SK-N-DZ (cell line): ENCODE measurements around the gene SLC38A10.

Source experiments
- DNase-seq: peaks from one replicate; pipeline ENCODE4 v3.0.0-alpha.2; 2015; ENCODE audit warnings: low spot score

The SLC38A10 gene

DNA sequence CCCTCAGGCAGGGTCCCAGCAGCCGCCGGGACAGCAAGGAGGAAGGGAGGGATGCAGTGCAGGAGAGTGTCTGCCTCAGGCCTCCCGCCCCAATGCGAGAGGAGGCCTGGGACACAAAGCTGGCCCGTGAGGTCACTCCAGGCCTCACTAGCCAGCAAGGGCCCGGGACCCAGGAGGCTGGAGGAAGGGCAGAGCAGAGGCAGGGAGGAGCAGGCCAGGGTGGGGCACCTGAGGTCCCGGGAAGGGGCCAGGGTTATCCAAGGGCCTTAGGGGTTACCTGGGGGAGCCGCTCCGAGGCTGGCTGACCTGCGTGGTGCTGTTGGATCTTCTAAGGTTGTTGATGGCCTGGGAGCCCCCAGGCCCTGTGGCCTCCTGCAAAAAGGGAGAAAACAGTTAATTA is 86.5 kb downstream of the SLC38A10 start:
- no peak for DNase-seq

DNA sequence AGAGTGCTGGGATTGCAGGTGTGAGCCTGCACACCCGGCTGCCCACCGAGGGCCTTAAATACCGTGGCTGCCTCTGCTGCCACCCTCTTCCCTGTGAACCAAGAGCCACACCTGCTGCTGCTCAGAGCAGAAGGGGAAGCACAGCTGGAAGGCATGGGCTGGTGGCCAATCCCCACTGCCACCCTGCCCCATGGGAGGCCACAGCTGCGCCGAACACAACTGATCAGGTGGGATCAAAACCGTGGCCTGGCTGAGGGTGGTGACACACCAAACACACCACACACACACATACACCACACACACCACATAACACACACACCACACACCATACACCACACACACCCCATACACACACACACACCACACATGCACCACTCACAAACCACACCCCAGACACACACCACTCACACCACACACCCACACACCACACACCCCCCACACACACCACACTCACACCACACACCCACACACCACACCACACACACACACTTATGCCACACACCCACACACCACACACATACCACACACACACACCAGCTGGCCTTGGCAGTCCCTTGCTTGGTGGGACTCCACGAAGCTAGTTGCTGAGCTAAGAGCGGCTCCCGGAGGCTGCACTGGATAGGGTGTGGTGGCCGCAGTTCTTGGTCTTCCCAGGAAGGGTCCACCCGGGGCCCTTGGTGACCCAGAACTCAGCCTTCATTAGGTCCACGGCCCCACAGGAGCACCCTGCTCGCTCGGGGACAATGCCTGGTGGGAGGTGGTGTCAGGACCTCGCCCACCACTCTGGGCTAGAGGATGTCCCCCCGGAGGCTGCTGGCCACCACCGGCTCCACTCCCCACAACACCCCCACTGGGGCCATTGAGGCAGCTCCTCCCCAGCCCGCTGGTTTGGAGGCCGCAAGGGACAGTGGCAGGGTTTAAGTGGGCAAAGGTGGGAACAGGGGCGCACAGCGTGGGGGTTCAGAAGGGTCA is 87.2 kb downstream of the SLC38A10 start:
- no peak for DNase-seq

DNA sequence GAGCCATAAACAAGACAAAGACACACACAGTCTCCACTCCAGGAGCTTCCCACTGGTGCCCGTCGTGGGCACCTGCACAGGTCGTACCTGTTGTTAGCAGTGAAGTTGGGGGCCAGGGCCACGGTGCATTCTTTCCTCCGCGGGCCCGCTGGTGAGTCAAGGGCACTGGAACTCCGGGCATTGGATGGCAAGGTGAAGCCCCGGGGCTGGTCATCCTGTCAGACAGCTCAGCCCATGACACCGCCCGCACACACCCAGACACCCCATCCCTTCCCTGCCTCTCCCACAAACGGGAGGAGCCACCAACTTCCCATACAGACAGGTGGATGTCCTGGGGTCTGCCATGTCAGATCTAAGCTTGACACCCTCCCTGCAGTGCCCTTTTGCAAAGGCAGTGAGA is 88.5 kb downstream of the SLC38A10 start:
- DNase-seq: no peak

DNA sequence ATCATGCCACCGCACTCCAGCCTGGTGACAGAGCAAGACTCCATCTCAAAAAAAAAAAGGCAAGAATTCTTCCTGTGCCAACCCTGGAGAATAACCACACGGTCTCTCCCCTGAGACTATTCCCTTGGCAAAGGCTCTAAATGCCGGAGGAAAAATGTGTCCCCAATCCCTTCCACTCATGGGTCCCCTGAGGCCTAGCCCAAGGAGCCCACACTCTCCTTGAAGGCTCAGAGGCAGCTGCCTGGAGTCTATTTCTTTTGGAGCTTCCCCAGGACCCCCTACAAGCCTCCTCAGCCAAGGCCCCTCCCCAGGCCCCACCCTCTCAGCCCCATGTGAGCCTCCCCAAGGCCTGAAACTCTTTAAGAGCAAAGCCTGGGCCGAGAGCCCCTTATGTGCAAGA is 88.9 kb downstream of the SLC38A10 start:
- DNase-seq: no peak

DNA sequence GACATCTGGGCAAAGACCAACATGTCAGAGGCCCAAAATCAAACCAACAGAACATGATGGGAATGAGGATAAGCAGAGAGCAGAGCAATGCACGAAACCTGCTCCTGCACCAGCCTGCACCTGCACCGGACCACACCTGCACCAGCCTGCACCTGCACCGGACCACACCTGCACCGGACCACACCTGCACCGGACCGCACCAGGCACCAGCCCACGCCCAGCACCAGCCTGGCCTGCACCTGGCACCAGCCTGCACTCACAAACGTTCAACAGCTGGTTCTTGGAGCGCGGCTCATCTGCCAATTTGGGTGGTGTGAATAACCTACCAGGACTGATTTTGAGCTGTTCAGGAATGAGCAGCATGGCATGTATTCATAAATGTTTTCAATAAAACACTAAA is 90.5 kb downstream of the SLC38A10 start:
- DNase-seq: no peak

DNA sequence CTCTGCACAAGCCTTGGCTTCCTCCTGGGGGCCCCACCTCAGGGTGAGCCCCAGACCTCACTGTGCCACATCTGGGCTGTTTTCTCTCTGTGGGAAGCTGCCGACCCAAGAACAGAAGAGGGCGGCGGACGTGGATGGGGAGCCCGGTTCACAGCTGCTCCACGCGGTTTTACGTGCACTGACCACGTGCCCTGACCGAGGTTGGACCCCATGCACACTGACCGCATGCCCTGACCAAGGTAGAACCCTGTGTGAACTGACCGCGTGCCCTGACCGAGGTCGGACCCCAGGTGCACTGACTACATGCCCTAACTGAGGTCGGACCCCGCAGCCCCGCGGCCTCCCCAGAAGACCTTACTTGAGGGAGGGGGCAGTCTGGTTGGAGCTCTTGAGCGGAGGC is 92.0 kb downstream of the SLC38A10 start:
- no peak for DNase-seq

DNA sequence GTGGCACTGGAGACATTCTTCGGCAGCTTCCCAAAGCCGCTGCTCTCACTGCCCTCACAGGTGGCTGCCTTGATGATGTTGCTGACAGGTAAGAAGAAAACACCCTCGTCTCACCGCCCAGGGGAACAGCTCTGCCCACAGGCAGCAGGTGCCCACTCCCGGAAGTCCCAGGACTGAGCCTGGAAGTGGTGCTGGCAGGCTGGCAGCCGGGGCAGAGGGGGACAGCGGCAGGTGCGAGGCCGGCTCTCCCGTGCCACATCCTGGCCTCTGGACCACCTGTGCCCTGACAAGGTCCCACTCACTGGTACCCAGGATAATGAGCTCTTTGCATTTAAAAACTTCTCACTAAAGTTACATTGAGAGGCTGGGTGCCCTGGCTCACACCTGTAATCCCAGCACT is 92.8 kb downstream of the SLC38A10 start:
- no peak for DNase-seq

DNA sequence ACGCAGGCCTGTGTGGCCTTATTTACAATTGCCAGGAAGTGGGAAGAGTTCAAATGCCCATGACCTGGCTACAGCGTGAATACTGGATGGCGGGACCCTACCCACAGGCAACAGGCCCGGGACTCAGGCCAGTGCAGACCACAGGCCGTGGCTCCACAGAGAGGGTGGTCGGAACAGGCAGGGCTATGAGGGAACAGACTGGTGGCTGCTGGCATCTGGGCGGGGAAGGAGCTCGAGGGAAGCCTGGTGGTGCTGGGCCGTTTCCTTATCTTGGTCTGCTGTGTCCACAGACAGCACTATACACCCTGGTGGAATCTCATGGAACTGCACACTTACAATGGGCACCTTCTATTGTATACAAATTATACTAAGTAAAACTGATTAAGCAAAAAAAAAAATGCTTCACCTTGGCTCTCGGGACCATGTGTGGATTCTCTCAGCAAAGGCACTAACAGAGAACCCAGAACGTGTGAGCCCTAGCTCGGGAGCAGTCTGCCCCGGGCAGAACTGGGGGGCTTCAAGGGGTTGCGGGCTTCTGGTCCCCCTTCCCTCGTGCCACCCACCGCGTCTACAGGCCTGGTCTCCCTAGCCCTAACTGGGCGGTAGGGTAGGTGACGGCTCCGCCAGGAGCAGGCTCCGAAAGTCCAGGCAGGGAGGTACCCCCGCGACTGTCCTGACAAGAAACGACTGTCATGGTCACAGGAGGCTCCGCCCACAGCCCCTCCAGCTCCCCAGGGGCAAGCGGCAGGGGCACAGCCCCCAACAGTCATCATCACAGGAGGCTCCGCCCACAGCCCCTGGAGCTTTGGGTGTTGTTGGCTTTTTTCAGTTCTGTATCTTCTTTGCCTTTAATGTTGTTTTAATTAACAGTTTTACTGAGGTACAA is 94.2 kb downstream of the SLC38A10 start:
- peak; percentile 62 for DNase-seq

DNA sequence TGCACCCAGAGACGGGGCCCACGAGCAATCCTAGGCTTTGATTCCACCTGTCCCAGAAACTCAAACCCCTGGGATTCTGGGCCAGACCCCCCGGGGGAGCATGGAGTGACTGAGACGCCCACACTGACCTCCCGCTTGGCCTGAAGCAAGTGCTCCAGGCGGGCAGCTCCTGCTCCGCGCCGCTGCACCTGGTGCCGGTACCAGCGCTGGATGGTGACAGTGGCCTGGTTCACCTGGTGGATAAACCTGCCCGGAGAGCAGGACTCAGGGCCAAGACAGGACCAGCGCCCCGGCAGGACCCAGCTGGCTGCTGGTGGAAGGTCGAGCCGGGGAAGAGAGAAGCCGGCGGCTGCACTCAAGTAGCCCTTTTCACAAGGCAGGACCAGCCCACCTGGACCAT is 94.9 kb downstream of the SLC38A10 start:
- no peak for DNase-seq

DNA sequence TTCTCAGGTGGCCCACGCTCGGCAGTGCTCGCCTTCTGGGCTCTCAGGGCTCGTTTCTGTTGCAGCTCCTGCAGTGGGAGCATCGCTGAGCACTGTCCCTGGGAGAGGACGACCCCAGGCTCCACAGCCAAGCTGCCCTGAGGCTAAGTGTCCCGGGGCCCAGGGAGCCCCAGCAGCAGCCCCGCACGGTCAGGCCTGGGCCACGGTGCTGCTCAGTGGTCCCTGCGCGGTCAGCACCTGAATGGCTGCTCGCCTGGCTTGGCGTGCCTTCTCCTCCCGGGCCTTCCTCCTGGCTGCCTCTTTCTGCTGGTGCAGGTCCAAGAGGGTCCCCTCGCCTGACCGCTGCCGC is 95.7 kb downstream of the SLC38A10 start:
- no peak for DNase-seq

DNA sequence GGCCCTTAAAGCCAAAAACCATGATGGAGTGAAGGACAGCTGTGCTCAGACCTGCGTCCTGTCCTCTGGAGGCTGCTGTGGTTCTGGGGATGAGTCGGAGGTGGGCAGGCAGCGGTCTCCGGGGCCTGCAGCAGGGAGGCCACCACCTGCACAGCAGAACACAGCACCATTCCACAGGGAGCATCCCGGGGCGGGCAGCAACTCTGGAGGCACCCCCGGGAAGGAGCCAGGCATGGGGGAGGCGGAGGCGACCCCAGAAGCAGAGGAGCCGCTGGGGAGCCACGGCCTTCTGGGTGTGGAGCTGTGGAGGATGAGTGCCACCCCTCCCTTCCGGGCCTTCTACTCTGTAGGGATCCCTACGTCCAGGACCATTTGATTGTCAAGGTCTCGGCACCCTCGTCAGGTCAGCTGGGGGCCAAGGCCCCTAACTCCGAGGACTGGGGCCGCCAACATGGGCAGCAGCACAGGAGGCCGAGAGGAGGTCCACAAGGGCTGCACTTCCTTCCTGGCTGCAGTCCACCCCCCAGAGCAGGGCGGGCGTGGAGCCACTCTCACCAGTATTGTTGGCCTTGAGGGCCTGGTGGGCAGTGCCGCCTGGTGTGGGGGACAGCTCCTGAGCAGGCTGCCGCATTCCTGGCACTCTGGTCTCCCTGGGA is 96.2 kb downstream of the SLC38A10 start:
- DNase-seq: no peak

DNA sequence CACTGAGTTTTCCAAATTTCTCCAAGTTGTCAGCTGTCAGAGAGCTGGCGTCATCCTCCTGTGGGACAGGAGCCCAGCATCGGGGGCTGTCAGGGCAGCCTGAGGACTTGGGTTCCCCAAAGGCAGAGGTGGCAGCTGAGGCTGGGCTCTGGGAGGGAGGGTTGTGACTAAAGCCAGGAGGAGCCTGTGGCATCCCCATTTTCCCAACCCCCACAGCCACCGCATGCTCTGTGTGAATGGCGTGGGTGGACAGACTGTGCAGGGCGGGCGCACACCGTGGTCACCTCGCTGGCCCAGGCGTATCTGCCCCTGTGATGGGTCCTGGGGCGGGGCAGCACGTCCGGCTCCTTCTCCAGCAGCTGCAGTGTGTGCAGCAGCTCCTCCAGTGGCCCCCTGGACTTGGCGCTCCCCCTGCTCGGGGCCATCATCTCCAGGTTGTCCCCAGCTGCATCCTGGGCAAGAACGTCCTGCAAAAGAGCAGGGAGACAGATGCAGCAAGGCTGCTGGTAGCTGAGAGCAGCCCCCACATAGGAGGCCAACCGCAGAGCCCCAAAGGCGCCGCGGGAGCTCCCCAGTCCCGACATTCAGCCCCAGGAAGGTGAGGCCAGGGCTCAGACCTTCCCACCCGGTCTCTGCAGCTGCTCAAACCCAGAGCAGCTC is 97.1 kb downstream of the SLC38A10 start:
- DNase-seq: no peak

DNA sequence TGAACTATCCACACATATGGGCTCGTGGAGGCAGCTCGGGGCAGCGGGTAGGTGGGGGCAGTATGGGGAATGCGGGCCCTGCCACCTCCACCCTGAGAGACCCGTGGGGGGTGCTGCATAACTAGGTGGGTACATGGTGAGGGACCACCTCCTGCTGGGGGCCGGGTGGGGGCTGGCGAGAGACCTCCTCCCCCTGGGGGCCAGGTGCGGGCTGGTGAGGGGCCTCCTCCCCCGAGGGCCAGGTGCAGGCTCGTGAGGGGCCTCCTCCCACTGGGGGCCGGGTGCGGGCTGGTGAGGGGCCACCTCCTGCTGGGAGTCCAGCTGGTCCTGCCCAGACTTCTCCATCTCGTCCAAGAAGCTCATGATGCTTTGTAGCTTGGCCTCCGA is 97.7 kb downstream of the SLC38A10 start:
- no peak for DNase-seq

DNA sequence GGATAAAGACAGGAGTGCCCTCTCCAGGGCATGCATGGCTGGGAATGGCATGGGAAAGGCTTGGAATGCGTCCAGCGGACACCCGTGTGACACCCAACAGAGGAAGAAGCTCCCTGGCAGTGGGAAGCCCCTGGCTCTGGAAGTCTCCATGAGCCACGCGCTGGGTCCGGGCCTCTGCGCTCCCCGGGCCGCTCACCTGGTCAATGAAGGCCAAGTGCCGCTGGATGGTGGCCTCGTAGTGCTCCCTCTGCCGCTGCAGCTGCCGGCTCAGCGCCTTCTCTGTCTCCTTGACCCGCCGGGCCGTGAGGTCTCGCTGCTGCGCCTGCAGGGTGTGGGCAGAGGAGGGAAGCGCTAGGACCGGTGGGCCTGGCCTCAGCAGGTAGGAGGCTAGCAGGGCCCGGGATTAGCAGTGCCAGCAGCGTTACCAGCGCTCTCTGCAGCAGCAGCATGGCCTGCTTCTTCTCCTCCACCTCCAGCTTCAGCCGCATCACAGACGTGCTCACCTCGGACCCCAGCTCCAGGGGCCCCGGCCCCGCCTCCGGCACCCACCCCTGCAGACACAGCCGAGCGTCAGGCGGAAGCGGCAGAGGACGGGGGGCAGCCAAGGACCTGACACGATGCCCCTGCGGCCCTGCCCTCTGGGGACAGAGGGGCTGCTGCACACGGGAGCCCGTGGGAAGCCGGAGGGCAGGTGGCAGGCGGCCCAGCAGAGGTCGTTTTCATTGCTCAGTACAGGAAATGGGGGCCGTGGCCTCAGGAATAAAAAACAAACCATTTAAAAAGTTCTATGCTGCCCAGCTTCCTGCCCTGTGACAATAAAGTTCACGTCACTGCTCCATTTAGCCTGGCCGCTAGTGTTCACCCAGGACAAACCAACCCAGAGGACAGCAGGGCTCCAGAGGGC is 98.3 kb downstream of the SLC38A10 start:
- DNase-seq: no peak

DNA sequence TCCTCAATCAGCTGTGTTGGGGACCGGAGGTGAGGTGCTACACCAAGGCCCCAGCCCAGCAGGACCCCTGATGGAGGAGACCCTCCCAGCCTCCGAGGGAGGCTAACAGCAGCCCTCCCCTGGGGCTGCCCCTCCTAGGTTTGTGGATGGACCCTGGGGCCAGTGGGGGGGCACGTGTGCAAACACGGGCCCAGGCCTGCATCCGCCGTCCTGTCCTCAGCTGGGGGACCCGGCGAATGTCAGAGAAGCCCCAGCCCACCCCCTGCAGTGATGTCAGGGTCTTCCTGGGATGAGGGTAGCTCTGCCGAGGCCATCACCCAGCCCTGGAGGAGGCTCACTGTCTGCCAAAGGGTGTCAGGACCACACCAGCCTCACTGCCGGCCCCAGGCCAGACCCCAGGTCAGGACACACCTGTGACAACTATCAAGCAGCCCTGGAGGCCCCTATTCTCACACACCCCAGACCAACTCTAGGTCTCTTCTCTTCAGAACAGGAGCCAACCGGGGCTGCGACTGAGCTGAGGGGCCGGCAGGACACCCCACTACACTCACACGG is 99.1 kb downstream of the SLC38A10 start:
- DNase-seq: no peak
